CD14-positive monocyte (primary cell): ENCODE data around the gene CNOT3. TPM values are rescaled to one million over a fixed set of nuclear protein-coding genes. Genes with fewer than 3 reads are reported as not detected.

Experiments used
- DNase-seq, 3 donors: peaks; one replicate each; pipeline ENCODE4 v3.0.0-alpha.2; 2011 to 2022
- H2AFZ ChIP-seq: 2 replicates; pipeline ENCODE4 v1.6.0; 2012; ENCODE audit warnings: mild to moderate bottlenecking, low read depth, low read length, inconsistent platforms; ENCODE audit not compliant: insufficient read depth, poor library complexity, severe bottlenecking
- H3K27ac ChIP-seq, 2 donors: 1 replicate in 1 of 2; 2 replicates in 1 of 2; pipeline ENCODE4 v1.5.1; 2012 to 2013; ENCODE audit warnings: low read length in 2 of 2, control low read depth in 1 of 2, inconsistent platforms in 1 of 2, low read depth in 1 of 2, mild to moderate bottlenecking in 1 of 2
- H3K27me3 ChIP-seq, 2 donors: one replicate each; pipeline versions ENCODE4 v1.6.0 to v1.6.1; 2011 to 2013; ENCODE audit warnings: low read length in 2 of 2; ENCODE audit not compliant: control insufficient read depth in 2 of 2, insufficient read depth in 2 of 2
- H3K36me3 ChIP-seq, 2 donors: replicated peaks in 1 of 2; 1 replicate in 1 of 2; 2 replicates in 1 of 2; pipeline versions ENCODE4 v1.5.1 to v1.6.1; 2012 to 2013; ENCODE audit warnings: low read length in 2 of 2, control low read depth in 1 of 2, inconsistent platforms in 1 of 2, mild to moderate bottlenecking in 1 of 2; ENCODE audit not compliant: insufficient read depth in 2 of 2, control insufficient read depth in 1 of 2
- H3K4me1 ChIP-seq, 2 donors: 1 replicate in 1 of 2; 2 replicates in 1 of 2; pipeline versions ENCODE4 v1.5.1 to v1.6.1; 2012 to 2013; ENCODE audit warnings: low read length in 2 of 2, control low read depth in 1 of 2, inconsistent platforms in 1 of 2, mild to moderate bottlenecking in 1 of 2, moderate library complexity in 1 of 2; ENCODE audit not compliant: insufficient read depth in 2 of 2, control insufficient read depth in 1 of 2
- H3K4me2 ChIP-seq: replicated peaks from 2 replicates; pipeline ENCODE3; 2012; ENCODE audit warnings: low read length, moderate library complexity, mild to moderate bottlenecking; ENCODE audit not compliant: poor library complexity, severe bottlenecking; ENCODE audit errors: extremely low read depth
- H3K4me3 ChIP-seq, 3 experiments: fragments of 200-600 bp in 1 of 3; sonication (generic) in 1 of 3; replicated peaks in 1 of 3; 1 replicate in 2 of 3; 2 replicates in 1 of 3; pipeline ENCODE4 v1.5.1; 2011 to 2013; ENCODE audit warnings: low read length in 3 of 3, mild to moderate bottlenecking in 3 of 3, control low read depth in 2 of 3, low read depth in 2 of 3, inconsistent platforms in 1 of 3, moderate library complexity in 1 of 3
- H3K79me2 ChIP-seq: 2 replicates; pipeline ENCODE4 v1.6.0; 2012; ENCODE audit warnings: mild to moderate bottlenecking, control low read depth, inconsistent platforms, low read length, moderate library complexity; ENCODE audit not compliant: insufficient read depth
- H3K9ac ChIP-seq: 2 replicates; pipeline ENCODE4 v1.6.0; 2017; ENCODE audit warnings: low read length, mild to moderate bottlenecking; ENCODE audit not compliant: insufficient read depth, poor library complexity, severe bottlenecking
- H3K9me3 ChIP-seq, 2 donors: replicated peaks in 1 of 2; 1 replicate in 1 of 2; 2 replicates in 1 of 2; pipeline versions ENCODE4 v1.5.1 to v1.6.1; 2012 to 2013; ENCODE audit warnings: low read length in 2 of 2, control low read depth in 1 of 2; ENCODE audit not compliant: control insufficient read depth in 1 of 2, insufficient read depth in 1 of 2
- H4K20me1 ChIP-seq: 2 replicates; pipeline ENCODE4 v1.6.0; 2012; ENCODE audit warnings: mild to moderate bottlenecking, low read length, control low read depth, moderate library complexity; ENCODE audit not compliant: insufficient read depth
- H3K27ac Mint-ChIP-seq, 7 donors: one replicate each; pipeline ENCODE4 v1.8.0; 2020; ENCODE audit warnings: mild to moderate bottlenecking in 7 of 7, mixed read lengths in 7 of 7, moderate library complexity in 6 of 7, inconsistent platforms in 2 of 7
- H3K27me3 Mint-ChIP-seq, 3 donors: one replicate each; pipeline ENCODE4 v1.8.0; 2021 to 2022; ENCODE audit warnings: low read depth in 3 of 3, mild to moderate bottlenecking in 3 of 3, mixed read lengths in 3 of 3, moderate library complexity in 3 of 3, inconsistent platforms in 1 of 3
- H3K36me3 Mint-ChIP-seq, 2 donors: one replicate each; pipeline ENCODE4 v1.8.0; 2020; ENCODE audit warnings: mixed read lengths in 2 of 2, inconsistent platforms in 1 of 2, mild to moderate bottlenecking in 1 of 2
- H3K4me1 Mint-ChIP-seq: one replicate; pipeline ENCODE4 v1.8.0; 2020; ENCODE audit warnings: mild to moderate bottlenecking, mixed read lengths
- H3K4me3 Mint-ChIP-seq, 2 donors: one replicate each; pipeline ENCODE4 v1.8.0; 2020; ENCODE audit warnings: mild to moderate bottlenecking in 2 of 2, mixed read lengths in 2 of 2, moderate library complexity in 1 of 2
- H3K9me3 Mint-ChIP-seq, 7 donors: one replicate each; pipeline ENCODE4 v1.8.0; 2020 to 2022; ENCODE audit warnings: mixed read lengths in 7 of 7, mild to moderate bottlenecking in 6 of 7, moderate library complexity in 6 of 7, inconsistent platforms in 2 of 7
- CTCF ChIP-seq: fragments of 200-600 bp; IDR thresholded peaks from one replicate; pipeline ENCODE4 v1.8.0; 2022; ENCODE audit warnings: antibody characterized with exemption, mild to moderate bottlenecking
- WGBS: methylation state at CpG from one replicate; pipeline ENCODE4 v1.1.5; 2013; ENCODE audit warnings: missing lambda C conversion rate; ENCODE audit not compliant: insufficient coverage; 5-methylcytosine and 5-hydroxymethylcytosine counted together
- intact Hi-C, 2 donors: fragments of 100-400 bp; cut with micrococcal nuclease; formaldehyde crosslinking; loops; one replicate each; pipeline versions ENCODE4 v1.15.0 to v1.15.1; 2023
- polyA plus RNA-seq, 3 donors: library from polyadenylated mRNA; depleted of rRNA in 1 of 3; unstranded in 2 of 3; stranded (reverse) in 1 of 3; fragments of 300-500 nt in 2 of 3; fragments of >200 nt in 1 of 3; fragmentation: Illumina TruSeq in 2 of 3; gene quantifications; 1 replicate in 2 of 3; 2 replicates in 1 of 3; pipeline ENCODE4 v1.2.3, GENCODE V29; 2012 to 2021

The CNOT3 gene
- polyA plus RNA-seq, 3 donors = 3.0 to 22.5 (median 4.2) TPM

GRCh38 chr19:54125713-54126112, 11.8 kb upstream of the CNOT3 start:
- no peak overlapping the region for H3K27ac Mint-ChIP-seq

GRCh38 chr19:54127688-54128440, 9.7 kb upstream of the CNOT3 start:
- no peaks in the 10 kb centered on the region for H3K4me1 Mint-ChIP-seq
- H3K9me3 Mint-ChIP-seq = no peaks in the 10 kb centered on the region
- H3K4me2 ChIP-seq = no peak overlapping the region
- H2AFZ ChIP-seq = no peak overlapping the region
- DNase-seq = no peak
- H3K4me3 Mint-ChIP-seq = no peak overlapping the region
- H3K27ac Mint-ChIP-seq = no peak overlapping the region
- H3K27ac ChIP-seq = no peak overlapping the region
- no peaks in the 10 kb centered on the region for H3K4me1 ChIP-seq
- no peaks in the 10 kb centered on the region for H3K27me3 ChIP-seq
- H3K4me3 ChIP-seq = no peak overlapping the region
- no peaks in the 10 kb centered on the region for H3K27me3 Mint-ChIP-seq
- H4K20me1 ChIP-seq = no peaks in the 10 kb centered on the region
- H3K79me2 ChIP-seq = no peaks in the 10 kb centered on the region
- 99% methylated on average over 34 of the region's 44 CpGs for WGBS
- H3K9ac ChIP-seq = no peak overlapping the region
- peaks cover 68 to 92% of the 10 kb centered on the region in 2 donors for H3K36me3 Mint-ChIP-seq
- no peaks in the 10 kb centered on the region for H3K9me3 ChIP-seq
- TF ChIP-seq CTCF = no peak
- intact Hi-C loops = no loop called here
- H3K36me3 ChIP-seq = peaks cover 78 to 86% of the 10 kb centered on the region in 2 donors

More at GRCh38 chr19:54125713-54126112, 11.8 kb upstream of the CNOT3 start:
- H3K36me3 Mint-ChIP-seq = peaks cover 73 to 94% of the 10 kb centered on the region in 2 donors
- no peak overlapping the region for H3K4me3 Mint-ChIP-seq
- Histone ChIP-seq H3K4me2 (no peak overlapping the region), H3K79me2 (no peaks in the 10 kb centered on the region), H3K36me3 (peaks cover 82 to 93% of the 10 kb centered on the region in 2 donors), H3K9me3 (no peaks in the 10 kb centered on the region), H3K27me3 (no peaks in the 10 kb centered on the region), H3K9ac (no peak overlapping the region), H3K4me3 (no peak overlapping the region), H4K20me1 (no peaks in the 10 kb centered on the region), H2AFZ (no peak overlapping the region), H3K27ac (no peak overlapping the region), H3K4me1 (no peaks in the 10 kb centered on the region)
- TF ChIP-seq CTCF = no peak
- H3K27me3 Mint-ChIP-seq = no peaks in the 10 kb centered on the region
- WGBS = 97% methylated on average over 8 of the region's 9 CpGs
- intact Hi-C loops = no loop called here
- no peak for DNase-seq
- no peaks in the 10 kb centered on the region for H3K9me3 Mint-ChIP-seq
- H3K4me1 Mint-ChIP-seq = no peaks in the 10 kb centered on the region
